Lower lobe of right lung (tissue), 2 donors: ENCODE measurements around the gene JAKMIP1. TPM values are rescaled to one million over a fixed set of nuclear protein-coding genes. Genes with fewer than 3 reads are reported as not detected.

Experiments used
- ATAC-seq, 2 donors: fragments of 200-7000 bp; cut with Tn5 transposase; one replicate each; pipeline ENCODE4 v1.9.1; 2020 to 2022; ENCODE audit warnings: mild to moderate bottlenecking in 2 of 2, moderate library complexity in 2 of 2
- DNase-seq: peaks from one replicate; pipeline ENCODE4 v3.0.0-alpha.2; 2020
- H3K27ac ChIP-seq: fragments of 200-600 bp; one replicate; pipeline ENCODE4 v1.8.0; 2022
- H3K27me3 ChIP-seq: fragments of 200-600 bp; one replicate; pipeline ENCODE4 v1.8.0; 2022; ENCODE audit warnings: low read depth
- H3K36me3 ChIP-seq: fragments of 200-600 bp; one replicate; pipeline ENCODE4 v1.8.0; 2022; ENCODE audit warnings: mild to moderate bottlenecking
- H3K4me1 ChIP-seq: fragments of 200-600 bp; one replicate; pipeline ENCODE4 v1.8.0; 2022
- H3K4me3 ChIP-seq: fragments of 200-600 bp; one replicate; pipeline ENCODE4 v1.8.0; 2022; ENCODE audit warnings: mild to moderate bottlenecking
- H3K9me3 ChIP-seq: fragments of 200-600 bp; one replicate; pipeline ENCODE4 v1.8.0; 2022
- intact Hi-C: fragments of 100-400 bp; cut with DNase I; formaldehyde crosslinking; loops from one replicate; pipeline ENCODE4 v1.11.0; 2022
- total RNA-seq: library from RNA; stranded (reverse); fragmentation: NEBNext Ultra II Directional; extraction: Animal tissue kit (Norgen Biotek cat#: 25700); gene quantifications from one replicate; pipeline ENCODE4 v1.2.1, GENCODE V29; 2021
- TF ChIP-seq, protein P1 (sequence below): fragments of 200-600 bp; IDR thresholded peaks from one replicate; pipeline ENCODE4 v1.8.0; 2022; ENCODE audit warnings: antibody characterized with exemption, mild to moderate bottlenecking
- donor health status: DM: no; HTN: yes; CAD: no; lungs with severe emphysema.

JAKMIP1 gene
- total RNA-seq, 1 donor from 2014 or later, result 0.65 TPM

- no peak for ATAC-seq
Measured at GRCh38 chr4:6056976-6057766, 143.2 kb downstream of the JAKMIP1 start.

DNA sequence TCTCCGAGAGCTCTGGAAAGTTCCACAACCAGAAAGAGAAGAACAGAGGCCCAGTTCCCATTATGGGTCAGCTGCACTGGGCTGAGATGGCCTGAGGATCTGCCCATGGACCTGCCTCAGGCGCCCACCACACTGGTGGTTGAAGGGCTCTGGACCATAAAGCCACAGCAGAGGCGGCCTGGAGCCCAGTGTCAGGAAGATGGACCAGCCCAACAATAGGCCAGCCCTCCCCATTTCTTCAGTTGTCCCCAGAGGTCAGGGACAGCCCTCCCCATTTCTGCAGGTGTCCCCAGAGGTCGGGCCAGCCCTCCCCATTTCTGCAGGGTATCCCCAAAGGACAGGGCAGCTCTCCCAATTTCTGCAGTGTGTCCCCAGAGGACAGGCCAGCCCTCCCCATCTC, 144.9 kb downstream of the JAKMIP1 start:
- Histone ChIP-seq H3K27me3 (no peaks in the 10 kb centered on the region), H3K4me3 (no peak overlapping the region), H3K27ac (no peak overlapping the region), H3K36me3 (no peaks in the 10 kb centered on the region), H3K9me3 (peaks cover 36% of the 10 kb centered on the region), H3K4me1 (no peaks in the 10 kb centered on the region)
- intact Hi-C loops, result no loop called here
- ATAC-seq (no peak), DNase-seq (no peak)
- TF ChIP-seq, protein P1, sequence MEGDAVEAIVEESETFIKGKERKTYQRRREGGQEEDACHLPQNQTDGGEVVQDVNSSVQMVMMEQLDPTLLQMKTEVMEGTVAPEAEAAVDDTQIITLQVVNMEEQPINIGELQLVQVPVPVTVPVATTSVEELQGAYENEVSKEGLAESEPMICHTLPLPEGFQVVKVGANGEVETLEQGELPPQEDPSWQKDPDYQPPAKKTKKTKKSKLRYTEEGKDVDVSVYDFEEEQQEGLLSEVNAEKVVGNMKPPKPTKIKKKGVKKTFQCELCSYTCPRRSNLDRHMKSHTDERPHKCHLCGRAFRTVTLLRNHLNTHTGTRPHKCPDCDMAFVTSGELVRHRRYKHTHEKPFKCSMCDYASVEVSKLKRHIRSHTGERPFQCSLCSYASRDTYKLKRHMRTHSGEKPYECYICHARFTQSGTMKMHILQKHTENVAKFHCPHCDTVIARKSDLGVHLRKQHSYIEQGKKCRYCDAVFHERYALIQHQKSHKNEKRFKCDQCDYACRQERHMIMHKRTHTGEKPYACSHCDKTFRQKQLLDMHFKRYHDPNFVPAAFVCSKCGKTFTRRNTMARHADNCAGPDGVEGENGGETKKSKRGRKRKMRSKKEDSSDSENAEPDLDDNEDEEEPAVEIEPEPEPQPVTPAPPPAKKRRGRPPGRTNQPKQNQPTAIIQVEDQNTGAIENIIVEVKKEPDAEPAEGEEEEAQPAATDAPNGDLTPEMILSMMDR, result no peak

More at GRCh38 chr4:6056976-6057766, 143.2 kb downstream of the JAKMIP1 start:
- TF ChIP-seq, protein P1, result no peak
- no peak for DNase-seq
- H3K4me1 ChIP-seq, result no peaks in the 10 kb centered on the region
- peaks cover 38% of the 10 kb centered on the region for H3K9me3 ChIP-seq
- H3K4me3 ChIP-seq, result no peak overlapping the region
- H3K27me3 ChIP-seq, result no peaks in the 10 kb centered on the region
- no peaks in the 10 kb centered on the region for H3K36me3 ChIP-seq
- no peak overlapping the region for H3K27ac ChIP-seq
- intact Hi-C loops, result no loop called here

DNA sequence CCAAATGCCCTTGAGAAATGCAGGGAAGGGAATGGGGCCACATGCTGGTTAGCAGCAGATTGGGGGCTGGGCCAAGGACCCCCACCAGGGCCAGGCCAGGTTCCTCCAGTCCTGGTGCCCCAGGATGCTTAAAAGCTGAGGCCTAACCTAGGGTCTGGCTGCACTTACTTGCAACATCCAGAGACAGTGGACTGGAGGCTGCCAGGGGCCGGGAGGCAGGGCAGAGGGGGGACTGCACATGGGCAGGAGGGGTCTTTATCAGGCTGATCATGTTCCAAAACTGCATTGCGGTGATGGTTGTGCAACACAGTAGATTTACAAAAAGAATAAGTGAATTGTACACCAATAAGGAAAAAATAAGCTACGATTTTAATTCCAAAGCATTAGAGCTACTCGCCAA, 145.3 kb downstream of the JAKMIP1 start:
- intact Hi-C loops, result no loop called here
- no peaks in the 10 kb centered on the region for H3K27me3 ChIP-seq
- ATAC-seq (no peak), DNase-seq (no peak)
- H3K9me3 ChIP-seq, result peaks cover 32% of the 10 kb centered on the region
- TF ChIP-seq, protein P1, result no peak
- H3K4me1 ChIP-seq, result no peaks in the 10 kb centered on the region
- H3K27ac ChIP-seq, result no peak overlapping the region
- no peaks in the 10 kb centered on the region for H3K36me3 ChIP-seq
- H3K4me3 ChIP-seq, result no peak overlapping the region

DNA sequence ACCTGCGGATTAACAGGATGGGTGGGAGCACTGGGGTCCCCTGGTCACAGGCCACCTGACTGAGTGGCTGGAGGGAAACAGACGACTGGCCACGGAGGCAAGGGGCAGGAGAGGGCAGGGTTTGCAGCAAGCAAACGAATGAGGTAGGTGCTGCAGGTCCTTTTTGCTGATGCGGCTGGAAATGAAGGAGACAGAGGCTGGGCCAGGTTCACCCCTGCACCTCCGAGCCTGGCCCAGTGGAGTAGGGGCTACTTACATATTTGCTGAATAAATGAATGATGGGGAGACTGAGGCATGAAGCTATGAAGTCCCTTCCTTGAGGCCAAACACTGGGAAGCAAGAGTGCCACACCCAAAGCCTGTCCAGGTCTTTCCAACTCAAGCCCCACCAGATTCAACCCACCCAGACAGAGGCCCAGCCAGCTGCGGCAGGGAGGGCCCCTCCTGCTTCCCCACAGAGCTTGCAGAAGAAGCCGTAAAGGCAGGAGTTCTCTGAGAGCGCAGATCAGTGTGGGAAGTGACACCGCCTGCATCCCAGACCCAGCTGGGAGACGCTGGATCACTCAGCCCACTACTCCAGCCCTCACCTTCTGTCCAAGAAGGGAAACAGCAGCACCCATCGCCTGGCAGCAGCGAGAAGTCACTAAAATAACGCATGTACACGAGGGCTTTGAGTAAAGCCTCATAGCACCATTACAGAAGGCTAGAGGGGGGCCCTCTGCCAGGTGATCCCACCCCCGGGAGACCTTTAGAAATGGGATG, 146.0 kb downstream of the JAKMIP1 start:
- Histone ChIP-seq H3K27me3 (no peaks in the 10 kb centered on the region), H3K9me3 (peaks cover 26% of the 10 kb centered on the region), H3K4me3 (no peak overlapping the region), H3K36me3 (no peaks in the 10 kb centered on the region), H3K27ac (no peak overlapping the region), H3K4me1 (no peaks in the 10 kb centered on the region)
- no peak for DNase-seq
- TF ChIP-seq, protein P1, result no peak
- intact Hi-C loops, result no loop called here
- ATAC-seq, result no peak

GRCh38 chr4:6052679-6053078, 147.7 kb downstream of the JAKMIP1 start:
- intact Hi-C loops, result no loop called here
- TF ChIP-seq, protein P1, result no peak
- Histone ChIP-seq H3K27ac (no peak overlapping the region), H3K9me3 (peaks cover 9% of the 10 kb centered on the region), H3K27me3 (no peaks in the 10 kb centered on the region), H3K36me3 (no peaks in the 10 kb centered on the region), H3K4me3 (no peak overlapping the region), H3K4me1 (no peaks in the 10 kb centered on the region)
- ATAC-seq (no peak), DNase-seq (no peak)
